Neutrophil (primary cell): ENCODE results near the gene SLC9A6.

Experiments used
- H3K27ac ChIP-seq: fragments of 200-600 bp; sonication (generic); 2 replicates; pipeline ENCODE4 v1.5.1; 2016; ENCODE audit warnings: mild to moderate bottlenecking, moderate library complexity
- H3K27me3 ChIP-seq: fragments of 200-600 bp; sonication (generic); 2 replicates; pipeline ENCODE4 v1.6.0; 2016; ENCODE audit warnings: mild to moderate bottlenecking
- H3K36me3 ChIP-seq: fragments of 200-600 bp; sonication (generic); 2 replicates; pipeline ENCODE4 v1.5.1; 2017
- H3K4me1 ChIP-seq, 2 experiments: fragments of 200-600 bp in 1 of 2; sonication (generic) in 1 of 2; 1 replicate in 1 of 2; 2 replicates in 1 of 2; pipeline versions ENCODE4 v1.5.1 to v1.6.1; 2013 to 2016; ENCODE audit warnings: low read depth in 1 of 2, low read length in 1 of 2, mild to moderate bottlenecking in 1 of 2, moderate library complexity in 1 of 2; ENCODE audit not compliant: control insufficient read depth in 1 of 2, insufficient read depth in 1 of 2
- H3K4me3 ChIP-seq, 2 experiments: fragments of 200-600 bp in 1 of 2; sonication (generic) in 1 of 2; 1 replicate in 1 of 2; 2 replicates in 1 of 2; pipeline ENCODE4 v1.5.1; 2013 to 2016; ENCODE audit warnings: low read depth in 1 of 2, low read length in 1 of 2, mild to moderate bottlenecking in 1 of 2, moderate library complexity in 1 of 2
- H3K9me3 ChIP-seq: fragments of 200-600 bp; sonication (generic); 2 replicates; pipeline ENCODE4 v1.5.1; 2016
- CTCF ChIP-seq: fragments of 200-600 bp; sonication (generic); IDR thresholded peaks from 2 replicates; pipeline ENCODE4 v1.5.1; 2016; ENCODE audit warnings: antibody characterized with exemption

The SLC9A6 gene

GRCh38 chrX:136029766-136030165 is 44.5 kb downstream of the SLC9A6 start:
- no peaks in the 10 kb centered on the region for H3K9me3 ChIP-seq
- no peaks in the 10 kb centered on the region for H3K4me1 ChIP-seq
- no peaks in the 10 kb centered on the region for H3K27me3 ChIP-seq
- H3K27ac ChIP-seq: no peak overlapping the region
- no peak for TF ChIP-seq CTCF
- peaks cover 21% of the 10 kb centered on the region for H3K36me3 ChIP-seq
- H3K4me3 ChIP-seq: no peak overlapping the region

- Histone ChIP-seq H3K4me3 (no peak overlapping the region), H3K27ac (no peak overlapping the region), H3K4me1 (no peaks in the 10 kb centered on the region), H3K27me3 (no peaks in the 10 kb centered on the region), H3K9me3 (no peaks in the 10 kb centered on the region), H3K36me3 (peaks cover 15% of the 10 kb centered on the region)
- TF ChIP-seq CTCF: no peak
Measured at GRCh38 chrX:136030303-136031191, 45.3 kb downstream of the SLC9A6 start.

GRCh38 chrX:136031626-136032025 is 46.4 kb downstream of the SLC9A6 start:
- no peak for TF ChIP-seq CTCF
- no peaks in the 10 kb centered on the region for H3K9me3 ChIP-seq

GRCh38 chrX:136032370-136032769 is 47.1 kb downstream of the SLC9A6 start:
- H3K27ac ChIP-seq: no peak overlapping the region

More at GRCh38 chrX:136031626-136032025, 46.4 kb downstream of the SLC9A6 start:
- Histone ChIP-seq H3K27ac (no peak overlapping the region), H3K4me3 (no peak overlapping the region), H3K4me1 (no peaks in the 10 kb centered on the region), H3K36me3 (peaks cover 15% of the 10 kb centered on the region), H3K27me3 (no peaks in the 10 kb centered on the region)

GRCh38 chrX:136034668-136035067 is 49.4 kb downstream of the SLC9A6 start:
- Histone ChIP-seq H3K4me1 (no peaks in the 10 kb centered on the region), H3K9me3 (no peaks in the 10 kb centered on the region), H3K27me3 (no peaks in the 10 kb centered on the region), H3K4me3 (no peak overlapping the region), H3K36me3 (peaks cover 15% of the 10 kb centered on the region), H3K27ac (no peak overlapping the region)
- no peak for TF ChIP-seq CTCF

More at GRCh38 chrX:136032370-136032769, 47.1 kb downstream of the SLC9A6 start:
- no peak for TF ChIP-seq CTCF
- H3K9me3 ChIP-seq: no peaks in the 10 kb centered on the region
- H3K27me3 ChIP-seq: no peaks in the 10 kb centered on the region
- no peak overlapping the region for H3K4me3 ChIP-seq
- H3K36me3 ChIP-seq: peaks cover 15% of the 10 kb centered on the region
- no peaks in the 10 kb centered on the region for H3K4me1 ChIP-seq
